Esophagus squamous epithelium (tissue), 4 donors: ENCODE measurements around the gene CACNA1D.

Experiments
- CTCF ChIP-seq, 6 experiments: fragments of 450-650 bp in 4 of 6; fragments of 200-600 bp in 2 of 6; sonication (generic) in 2 of 6; IDR thresholded peaks; one replicate each; pipeline ENCODE4 v1.5.1; 2016 to 2019; ENCODE audit warnings: antibody characterized with exemption in 6 of 6, mild to moderate bottlenecking in 4 of 6, moderate library complexity in 4 of 6
- POLR2A ChIP-seq, 4 donors: fragments of 450-650 bp; IDR thresholded peaks; one replicate each; pipeline ENCODE4 v1.6.1; 2017; ENCODE audit warnings: antibody characterized with exemption in 4 of 4, mild to moderate bottlenecking in 4 of 4, moderate library complexity in 3 of 4

DNA sequence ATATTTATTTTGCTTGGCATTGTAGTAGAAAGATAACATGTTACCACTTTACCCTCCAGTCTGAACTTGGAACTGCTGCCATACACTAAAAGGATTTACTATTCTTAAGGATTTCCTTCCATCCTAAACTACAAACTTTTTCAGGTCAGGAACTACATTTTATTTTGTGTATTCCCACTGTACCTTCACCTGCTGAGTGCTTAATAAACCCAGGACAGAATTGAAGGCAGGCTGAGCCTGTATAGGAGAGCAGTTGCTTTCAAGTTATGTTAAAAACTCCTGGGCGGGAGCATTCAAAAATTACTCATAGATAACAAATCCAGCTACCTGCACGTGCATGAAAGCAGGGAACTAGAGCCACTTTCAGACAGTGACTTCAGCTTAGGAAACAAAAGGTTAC, 58.3 kb downstream of the CACNA1D start:
- TF ChIP-seq CTCF (IDR thresholded peaks at IDR 0.05) (no peak), POLR2A (IDR thresholded peaks at IDR 0.05) (no peak)
